PC-3 (cell line): ENCODE results near the gene GABBR2. TPM values are rescaled to one million over a fixed set of nuclear protein-coding genes. Genes with fewer than 3 reads are reported as not detected.

ENCODE experiments used
- ATAC-seq: fragments of 200-7000 bp; cut with Tn5 transposase; 2 replicates; pipeline ENCODE4 v1.9.1; 2020; ENCODE audit warnings: mild to moderate bottlenecking, moderate library complexity
- BruUV-seq: library from RNA; stranded (reverse); fragments of 400-500 nt; replicated peaks from 2 replicates; lab custom pipeline; 2021; lab: Mats Ljungman, UMichigan
- CTCF ChIA-PET: fragments of 300-600 bp; sonication (Branson Sonifier 250); formaldehyde crosslinking; loops from one replicate; lab custom pipeline; 2022; ENCODE audit warnings: antibody characterized with exemption; lab: Charles Lee
- POLR2A ChIA-PET: fragments of 300-600 bp; sonication (Branson Sonifier 250); formaldehyde crosslinking; loops from one replicate; lab custom pipeline; 2022; ENCODE audit warnings: antibody characterized with exemption; ENCODE audit not compliant: unreplicated experiment; lab: Charles Lee
- DNase-seq: peaks from one replicate; pipeline ENCODE4 v3.0.0-alpha.2; 2015
- H2AFZ ChIP-seq: fragments of 300-600 bp; sonication (generic); 2 replicates; pipeline ENCODE4 v1.6.0; 2016; ENCODE audit warnings: antibody characterized with exemption, low read length
- H3F3A ChIP-seq: fragments of 300-600 bp; sonication (generic); one replicate; pipeline ENCODE4 v1.6.0; 2017; ENCODE audit warnings: antibody characterized with exemption, low read length, control low read depth, mild to moderate bottlenecking; ENCODE audit not compliant: unreplicated experiment
- H3K27ac ChIP-seq: fragments of 300-600 bp; sonication (generic); 2 replicates; pipeline ENCODE4 v1.5.1; 2016; ENCODE audit warnings: mild to moderate bottlenecking, low read length
- H3K27me3 ChIP-seq: fragments of 300-600 bp; sonication (generic); 2 replicates; pipeline ENCODE4 v1.6.1; 2016; ENCODE audit warnings: low read length, mixed read lengths
- H3K36me3 ChIP-seq: fragments of 300-600 bp; sonication (generic); 2 replicates; pipeline ENCODE4 v1.6.1; 2016; ENCODE audit warnings: low read depth, mixed run types, low read length, mixed read lengths
- H3K4me1 ChIP-seq: fragments of 300-600 bp; sonication (generic); 2 replicates; pipeline ENCODE4 v1.5.1; 2016; ENCODE audit warnings: low read length; ENCODE audit not compliant: insufficient read depth
- H3K4me2 ChIP-seq: fragments of 300-600 bp; sonication (generic); 2 replicates; pipeline ENCODE4 v1.6.0; 2016; ENCODE audit warnings: low read length
- H3K4me3 ChIP-seq: fragments of 300-600 bp; sonication (generic); 2 replicates; pipeline ENCODE4 v1.5.1; 2016; ENCODE audit warnings: mild to moderate bottlenecking, low read length, mixed read lengths
- H3K79me2 ChIP-seq: fragments of 300-600 bp; sonication (generic); 2 replicates; pipeline ENCODE4 v1.6.1; 2017; ENCODE audit warnings: low read length, mixed read lengths
- H3K9ac ChIP-seq: fragments of 300-600 bp; sonication (generic); 2 replicates; pipeline ENCODE4 v1.6.0; 2016; ENCODE audit warnings: mild to moderate bottlenecking, low read length
- H3K9me2 ChIP-seq: fragments of 300-600 bp; sonication (generic); replicated peaks from 2 replicates; pipeline ENCODE4 v1.6.1; 2016; ENCODE audit warnings: mixed run types, low read length, mixed read lengths
- H3K9me3 ChIP-seq: fragments of 300-600 bp; sonication (generic); 2 replicates; pipeline ENCODE4 v1.6.1; 2016; ENCODE audit warnings: low read length, mixed read lengths
- H4K20me1 ChIP-seq: fragments of 300-600 bp; sonication (generic); 2 replicates; pipeline ENCODE4 v1.6.1; 2016; ENCODE audit warnings: low read length, mixed read lengths
- EZH2 ChIP-seq: fragments of 300-600 bp; sonication (generic); IDR thresholded peaks from one replicate; pipeline ENCODE4 v1.6.1; 2017; ENCODE audit warnings: antibody characterized with exemption, mild to moderate bottlenecking, low read length; ENCODE audit not compliant: unreplicated experiment
- EZH2phosphoT487 ChIP-seq: fragments of 300-600 bp; sonication (generic); IDR thresholded peaks from 2 replicates; pipeline ENCODE4 v1.6.1; 2018; ENCODE audit warnings: mild to moderate bottlenecking, antibody characterized with exemption, low read length, borderline replicate concordance
- intact Hi-C: fragments of 100-400 bp; cut with micrococcal nuclease; formaldehyde crosslinking; loops from 2 replicates; pipeline ENCODE4 v1.9.0; 2023
- total RNA-seq: library from RNA; depleted of rRNA; stranded (reverse); fragments of >200 nt; gene quantifications from 2 replicates; pipeline ENCODE4 v1.2.3, GENCODE V29; 2014
- TF ChIP-seq, protein P1 (sequence below): fragments of 300-600 bp; sonication (generic); conservative IDR thresholded peaks from 2 replicates; pipeline ENCODE4 v1.5.1; 2017; ENCODE audit warnings: antibody characterized with exemption, low read depth, mild to moderate bottlenecking, low read length

The GABBR2 gene
- total RNA-seq, 1 experiment from 2014 or later: 0.44 TPM

DNA sequence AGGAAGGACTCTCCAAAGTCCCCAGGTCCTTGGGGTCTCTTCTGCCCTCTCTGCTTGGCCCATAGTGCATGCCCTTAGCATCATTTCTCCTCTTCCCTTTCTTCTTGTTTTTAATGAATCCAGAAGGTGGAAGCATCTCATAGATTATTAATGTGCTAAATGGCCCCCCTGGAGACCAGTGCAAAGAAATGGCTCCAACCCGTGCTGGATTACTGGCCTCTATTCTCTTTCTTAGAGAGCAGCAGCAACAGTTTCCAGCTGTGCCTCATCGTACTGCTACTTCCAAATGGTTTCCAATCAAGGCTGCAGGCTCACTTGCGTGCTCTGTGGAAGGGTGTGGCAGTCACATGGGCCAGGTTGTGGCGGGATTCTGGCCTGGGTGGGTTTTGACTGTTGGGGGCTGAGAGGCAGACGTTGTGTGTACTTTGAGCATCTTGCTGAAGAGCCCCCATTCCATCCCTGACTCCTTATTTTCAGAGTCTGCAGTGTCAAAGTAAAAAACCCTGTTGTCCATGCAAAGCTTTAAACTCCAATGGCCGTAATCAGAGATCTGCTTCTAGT is 139.7 kb downstream of the GABBR2 start:
- Histone ChIP-seq H3K79me2 (no peaks in the 10 kb centered on the region), H3K27ac (no peak overlapping the region), H2AFZ (no peak overlapping the region), H3F3A (no peaks in the 10 kb centered on the region), H3K4me2 (no peak overlapping the region), H3K9me2 (no peaks in the 10 kb centered on the region), H4K20me1 (no peaks in the 10 kb centered on the region), H3K4me3 (no peak overlapping the region), H3K4me1 (no peaks in the 10 kb centered on the region), H3K9me3 (no peaks in the 10 kb centered on the region), H3K36me3 (no peaks in the 10 kb centered on the region), H3K9ac (no peak overlapping the region), H3K27me3 (no peaks in the 10 kb centered on the region)
- TF ChIP-seq, protein P1, sequence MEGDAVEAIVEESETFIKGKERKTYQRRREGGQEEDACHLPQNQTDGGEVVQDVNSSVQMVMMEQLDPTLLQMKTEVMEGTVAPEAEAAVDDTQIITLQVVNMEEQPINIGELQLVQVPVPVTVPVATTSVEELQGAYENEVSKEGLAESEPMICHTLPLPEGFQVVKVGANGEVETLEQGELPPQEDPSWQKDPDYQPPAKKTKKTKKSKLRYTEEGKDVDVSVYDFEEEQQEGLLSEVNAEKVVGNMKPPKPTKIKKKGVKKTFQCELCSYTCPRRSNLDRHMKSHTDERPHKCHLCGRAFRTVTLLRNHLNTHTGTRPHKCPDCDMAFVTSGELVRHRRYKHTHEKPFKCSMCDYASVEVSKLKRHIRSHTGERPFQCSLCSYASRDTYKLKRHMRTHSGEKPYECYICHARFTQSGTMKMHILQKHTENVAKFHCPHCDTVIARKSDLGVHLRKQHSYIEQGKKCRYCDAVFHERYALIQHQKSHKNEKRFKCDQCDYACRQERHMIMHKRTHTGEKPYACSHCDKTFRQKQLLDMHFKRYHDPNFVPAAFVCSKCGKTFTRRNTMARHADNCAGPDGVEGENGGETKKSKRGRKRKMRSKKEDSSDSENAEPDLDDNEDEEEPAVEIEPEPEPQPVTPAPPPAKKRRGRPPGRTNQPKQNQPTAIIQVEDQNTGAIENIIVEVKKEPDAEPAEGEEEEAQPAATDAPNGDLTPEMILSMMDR: no peak
- TF ChIP-seq EZH2phosphoT487 (no peak), EZH2 (no peak)
- POLR2A ChIA-PET: no interaction called here
- CTCF ChIA-PET: no interaction called here
- no peak for DNase-seq
- BruUV-seq: no TSS peak
- no peak for ATAC-seq
- intact Hi-C loops: no loop called here

GRCh38 chr9:98568234-98568908 is 140.4 kb downstream of the GABBR2 start:
- Histone ChIP-seq H3K4me2 (no peak overlapping the region), H3K4me3 (no peak overlapping the region), H3K9me3 (no peaks in the 10 kb centered on the region), H3F3A (no peaks in the 10 kb centered on the region), H3K36me3 (no peaks in the 10 kb centered on the region), H3K9ac (no peak overlapping the region), H3K9me2 (no peaks in the 10 kb centered on the region), H2AFZ (no peak overlapping the region), H3K4me1 (no peaks in the 10 kb centered on the region), H3K27me3 (no peaks in the 10 kb centered on the region), H3K79me2 (no peaks in the 10 kb centered on the region), H4K20me1 (no peaks in the 10 kb centered on the region), H3K27ac (no peak overlapping the region)
- TF ChIP-seq, protein P1: no peak
- TF ChIP-seq EZH2: no peak
- TF ChIP-seq EZH2phosphoT487: no peak
- no TSS peak for BruUV-seq
- ChIA-PET CTCF (no interaction called here), POLR2A (no interaction called here)
- intact Hi-C loops: no loop called here
- no peak for DNase-seq
- no peak for ATAC-seq
